Left renal pelvis (tissue), 4 donors: ENCODE data around the gene ZBTB8OS. TPM values are rescaled to one million over a fixed set of nuclear protein-coding genes. Genes with fewer than 3 reads are reported as not detected.
"Not testable (repeated sequence)": the region's sequence is repeated elsewhere in the genome, so short reads cannot be mapped to it uniquely, and the experiment has no call there.

Experiments
- DNase-seq, 4 donors: peaks; one replicate each; pipeline ENCODE4 v3.0.0-alpha.2; 2013; ENCODE audit warnings: low read depth in 4 of 4, low spot score in 3 of 4
- polyA plus RNA-seq, 4 donors: library from polyadenylated mRNA; unstranded; fragments of 120-200 nt; gene quantifications; one replicate each; pipeline ENCODE4 v1.2.1, GENCODE V29; 2013; ENCODE audit not compliant: insufficient read length in 4 of 4

Gene ZBTB8OS
- polyA plus RNA-seq, 4 donors: 22.2 to 42.0 (median 37.4) TPM

DNA sequence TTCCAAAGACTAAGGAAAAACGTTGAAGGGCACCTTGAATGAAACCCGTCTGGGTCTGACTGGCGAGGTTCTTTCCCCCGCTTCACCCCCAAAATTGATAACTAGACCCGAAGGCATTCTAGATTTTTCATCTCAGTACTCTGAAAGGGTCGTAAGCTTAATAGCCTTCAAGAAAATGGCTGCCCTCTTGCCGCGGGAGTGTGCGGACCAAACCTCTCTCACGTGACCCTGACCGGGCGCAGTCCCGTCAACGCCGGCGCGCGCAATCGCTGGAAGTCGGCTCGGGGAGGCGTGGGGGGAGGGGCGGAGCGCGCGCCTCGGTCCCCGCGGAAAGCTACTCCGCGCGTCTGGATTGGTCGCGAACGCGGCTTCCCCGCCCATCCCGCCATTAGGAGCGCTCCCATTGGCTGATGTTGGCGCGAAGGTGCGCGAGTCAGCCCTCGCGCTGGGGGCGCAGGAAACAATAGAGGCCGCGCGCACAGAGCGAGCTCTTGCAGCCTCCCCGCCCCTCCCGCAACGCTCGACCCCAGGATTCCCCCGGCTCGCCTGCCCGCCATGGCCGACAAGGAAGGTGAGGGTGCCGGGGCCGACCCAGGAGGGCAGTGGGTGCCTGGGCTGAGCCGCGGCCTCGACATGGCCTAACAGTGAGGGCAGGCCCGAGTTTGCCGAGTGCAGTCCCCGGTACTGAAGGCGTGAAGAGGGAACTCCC is 556 bp upstream of the ZBTB8OS start, which contains the start of gene RBBP4:
TSS of gene RBBP4 (plus strand) at position 457 of the 709 bp plus-strand sequence. CDS start at position 556, 99 bp downstream.
- DNase-seq: peak; percentile 91 to 94 (median 93)

DNA sequence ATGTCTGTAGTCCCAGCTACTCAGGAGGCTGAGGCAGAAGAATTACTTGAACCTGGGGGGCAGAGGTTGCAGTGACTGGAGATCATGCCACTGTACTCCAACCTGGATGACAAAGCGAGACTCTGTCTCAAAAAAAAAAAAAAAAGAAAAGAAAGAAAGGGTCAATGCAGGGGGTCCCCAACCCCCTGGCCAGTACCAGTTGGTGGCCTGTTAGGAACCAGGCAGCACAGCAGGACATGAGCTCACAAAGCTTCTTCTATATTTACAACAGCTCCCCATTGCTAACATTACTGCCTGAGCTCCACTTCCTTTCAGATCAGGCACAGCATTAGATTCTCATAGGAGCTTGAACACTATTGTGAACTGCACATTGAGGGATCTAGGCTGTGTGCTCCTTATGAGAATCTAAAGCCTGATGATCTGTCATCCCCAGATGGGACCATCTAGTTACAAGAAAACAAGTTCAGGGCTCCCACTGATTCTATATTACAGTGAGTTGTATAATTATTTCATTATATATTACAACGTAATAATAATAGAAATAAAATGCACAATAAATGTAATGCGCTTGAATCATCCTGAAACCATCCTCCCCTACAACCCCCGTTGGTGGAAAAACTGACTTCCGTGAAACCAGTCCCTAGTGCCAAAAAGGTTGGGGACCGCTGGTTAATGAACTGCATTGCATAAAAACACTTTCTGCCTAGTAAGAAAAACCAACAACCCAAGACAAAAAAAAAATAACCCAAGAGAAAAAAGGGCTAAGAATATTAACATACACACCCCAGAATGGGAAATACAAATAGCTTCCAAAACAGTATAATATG is 2.8 kb downstream of the ZBTB8OS start:
- no peak for DNase-seq

DNA sequence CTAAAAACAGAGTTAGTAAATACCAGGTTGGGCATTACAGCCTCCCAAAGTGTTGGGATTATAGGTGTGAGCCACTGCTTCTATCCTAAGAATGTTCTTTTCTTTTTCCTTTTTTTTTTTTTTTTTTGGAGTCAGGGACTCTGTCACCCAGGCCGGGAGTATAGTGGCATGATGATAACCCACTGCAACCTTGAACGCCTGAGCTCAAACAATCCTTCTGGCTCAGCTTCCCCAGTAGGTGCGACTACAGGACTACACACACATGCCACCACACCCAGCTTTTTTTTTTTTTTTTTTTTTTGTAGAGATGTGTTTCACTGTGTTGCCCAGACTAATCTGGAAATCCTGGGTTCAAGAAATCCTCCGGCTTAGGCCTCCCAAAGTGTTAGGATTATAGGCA is 5.9 kb downstream of the ZBTB8OS start:
- DNase-seq: no peak

DNA sequence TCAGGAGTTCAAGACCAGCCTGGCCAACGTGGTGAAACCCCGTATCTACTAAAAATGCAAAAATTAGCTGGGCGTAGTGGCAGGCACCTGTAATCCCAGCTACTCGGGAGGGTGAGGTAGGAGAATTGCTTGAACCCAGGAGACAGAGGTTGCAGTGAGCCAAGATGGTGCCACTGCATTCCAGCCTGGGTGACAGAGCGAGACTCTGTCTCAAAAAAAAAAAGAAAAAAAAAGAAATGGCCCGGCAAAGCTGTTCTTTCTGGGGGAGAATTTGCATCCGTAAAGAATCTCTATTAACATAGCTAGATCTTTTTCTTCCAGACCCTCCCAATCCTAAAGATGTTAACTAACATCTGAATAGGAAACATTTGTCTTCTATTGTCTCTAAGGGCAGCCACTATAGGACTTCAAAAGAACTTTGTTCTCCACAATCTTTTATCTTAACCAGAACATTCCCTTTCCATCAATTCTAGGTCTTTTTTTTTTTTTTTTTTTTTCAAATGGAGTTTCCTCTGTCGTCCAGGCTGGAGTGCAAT is 8.0 kb downstream of the ZBTB8OS start:
- DNase-seq: not testable (repeated sequence)

DNA sequence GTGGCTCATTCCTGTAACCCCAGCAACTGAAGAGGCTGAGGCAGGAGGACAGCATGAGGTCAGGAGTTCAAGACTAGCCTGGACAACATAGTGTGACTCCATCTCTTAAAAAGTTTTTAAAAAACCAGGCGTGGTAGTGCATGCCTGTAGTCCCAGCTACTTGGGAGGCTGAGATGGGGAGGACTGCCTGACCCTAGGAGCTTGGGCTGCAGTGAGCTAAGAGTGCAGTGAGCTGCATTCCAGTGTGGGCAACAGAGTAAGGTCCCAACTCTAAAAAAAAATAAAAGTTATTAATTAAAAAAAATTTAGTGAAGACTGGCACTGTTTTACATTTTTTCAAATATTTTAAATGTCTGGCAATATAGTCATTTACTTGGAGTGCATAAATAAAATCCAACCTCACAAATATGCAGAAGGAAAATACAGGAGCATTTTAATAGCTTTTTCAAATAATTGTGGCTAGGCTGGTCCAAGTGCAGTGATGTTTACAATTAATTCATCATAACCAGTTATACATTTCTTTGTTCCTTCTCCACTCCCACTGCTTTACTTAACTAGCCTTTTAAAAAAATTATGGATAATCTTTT is 10.8 kb downstream of the ZBTB8OS start:
- DNase-seq: no peak

DNA sequence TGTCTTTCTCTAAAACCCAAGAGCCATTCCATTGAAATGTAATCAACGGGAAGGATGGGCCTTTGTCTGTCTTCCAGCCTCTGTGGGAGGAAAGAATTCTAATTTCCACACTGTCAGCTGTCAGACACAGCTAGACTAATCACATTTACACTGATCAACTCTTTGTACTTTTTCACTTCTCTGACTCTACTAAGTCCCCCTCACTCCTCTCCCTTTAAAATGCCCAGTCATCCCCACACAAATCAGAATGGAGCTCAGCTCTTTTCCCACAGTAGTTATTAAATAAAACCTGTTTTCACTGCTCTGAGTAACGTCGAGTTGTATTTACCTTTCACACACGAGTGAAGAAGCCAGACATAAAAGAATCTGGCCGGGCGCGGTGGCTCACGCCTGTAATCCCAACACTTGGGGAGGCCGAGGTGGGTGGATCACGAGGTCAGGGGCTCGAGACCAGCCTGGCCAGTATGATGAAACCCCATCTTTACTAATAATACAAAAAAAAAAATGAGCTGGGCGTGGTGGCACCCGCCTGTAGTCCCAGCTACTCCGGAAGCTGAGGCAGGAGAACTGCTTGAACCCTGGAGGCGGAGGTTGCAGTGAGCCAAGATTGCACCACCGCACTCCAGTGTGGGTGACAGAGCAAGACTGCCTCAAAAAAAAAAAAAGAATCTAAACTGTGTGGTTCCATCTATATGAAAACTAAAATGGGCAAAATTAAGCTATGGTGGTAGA is 13.3 kb downstream of the ZBTB8OS start:
- no peak for DNase-seq

DNA sequence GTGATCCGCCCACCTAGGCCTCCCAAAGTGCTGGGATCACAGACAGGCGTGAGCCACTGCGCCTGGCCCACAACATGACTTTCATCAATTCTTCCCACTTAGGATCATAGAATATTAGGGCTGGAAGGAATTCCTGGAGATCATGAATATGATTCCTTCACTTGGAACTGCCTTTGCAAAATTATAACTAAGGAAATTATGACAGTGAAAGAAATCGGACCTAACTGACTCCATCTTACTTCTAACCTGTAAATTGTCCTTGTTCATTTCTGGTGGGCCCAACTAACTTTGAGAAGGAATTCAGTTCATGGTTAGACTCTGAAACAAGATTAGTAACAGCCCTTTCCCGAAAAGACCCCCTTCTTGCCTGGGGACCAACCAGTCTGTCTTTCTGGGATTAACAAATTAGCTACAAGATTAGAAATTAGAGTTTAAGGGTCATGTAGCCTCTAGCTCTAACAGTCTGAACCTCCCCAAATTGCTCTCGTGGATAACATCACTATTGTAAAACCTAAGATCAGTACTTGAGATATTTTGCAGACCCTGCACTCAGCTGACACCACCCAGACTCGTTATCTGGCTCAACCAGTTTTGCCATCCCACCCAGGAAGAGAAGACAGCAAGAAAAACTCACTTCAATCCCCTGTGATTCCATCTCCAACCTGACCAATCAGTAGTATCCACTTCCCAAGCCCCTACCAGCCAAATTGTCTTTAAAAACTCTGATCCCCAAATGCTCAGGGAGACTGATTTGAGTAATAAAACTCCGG is 14.7 kb downstream of the ZBTB8OS start:
- DNase-seq: no peak

DNA sequence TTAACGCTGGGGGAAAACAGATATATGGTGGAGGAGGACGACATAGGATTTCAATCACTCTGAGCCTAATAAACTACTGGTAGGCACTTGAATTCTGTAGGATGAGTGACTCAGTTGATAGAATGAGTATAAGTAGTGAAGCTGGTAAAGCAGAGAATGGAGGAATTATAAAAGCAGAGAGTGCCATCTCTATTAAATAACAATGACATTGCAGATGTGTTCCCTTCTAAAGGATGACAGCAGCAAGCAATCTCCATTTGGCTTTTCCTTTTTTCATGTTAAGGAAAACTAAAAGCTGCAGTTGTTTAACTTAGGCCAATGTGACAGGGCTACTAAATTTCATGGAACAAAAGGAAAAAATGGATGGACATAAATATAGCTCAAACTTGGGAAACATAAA is 17.5 kb downstream of the ZBTB8OS start:
- DNase-seq: no peak

DNA sequence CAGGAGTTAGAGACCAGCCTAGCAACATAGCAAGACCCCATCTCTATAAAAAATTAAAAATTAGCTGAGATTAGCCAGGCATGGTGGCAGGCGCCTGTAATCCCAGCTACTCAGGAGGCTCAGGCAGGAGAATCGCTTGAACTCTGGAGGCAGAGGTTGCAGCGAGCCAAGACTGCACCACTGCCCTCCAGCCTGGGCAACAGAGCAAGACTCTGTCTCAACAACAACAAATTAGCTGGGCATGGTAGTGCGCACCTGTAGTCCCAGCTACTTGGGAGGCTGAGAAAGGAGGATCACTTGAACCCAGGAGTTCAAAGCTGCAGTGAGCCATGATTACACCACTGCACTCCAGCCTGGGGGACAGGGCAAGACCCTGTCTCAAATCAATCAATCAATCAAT is 20.2 kb downstream of the ZBTB8OS start:
- not testable (repeated sequence) for DNase-seq

DNA sequence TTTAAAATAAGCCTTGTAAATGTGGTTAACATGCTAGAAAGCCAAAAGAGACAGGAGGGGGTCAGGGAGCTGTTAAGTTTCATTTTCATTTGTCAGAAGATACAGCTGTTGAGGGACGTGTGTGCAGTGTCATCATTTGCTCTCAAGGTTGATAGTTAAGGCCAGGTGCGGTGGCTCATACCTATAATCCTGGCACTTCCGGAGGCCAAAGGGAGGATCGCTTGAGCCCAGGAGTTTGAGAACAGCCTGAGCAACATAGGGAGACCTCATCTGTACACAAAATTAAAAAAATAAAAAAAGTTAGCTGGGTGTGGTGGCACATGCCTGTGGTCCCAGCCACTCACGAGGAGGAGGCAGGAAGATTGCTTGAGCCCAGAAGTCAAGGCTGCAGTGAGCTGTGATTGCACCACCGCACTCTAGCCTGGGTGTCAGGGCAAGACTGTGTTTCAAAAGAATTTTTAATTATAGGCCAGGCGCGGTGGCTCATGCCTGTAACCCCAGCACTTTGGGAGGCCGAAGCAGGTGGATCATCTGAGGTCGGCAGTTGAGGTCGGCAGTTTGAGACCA is 22.7 kb downstream of the ZBTB8OS start:
- no peak for DNase-seq

DNA sequence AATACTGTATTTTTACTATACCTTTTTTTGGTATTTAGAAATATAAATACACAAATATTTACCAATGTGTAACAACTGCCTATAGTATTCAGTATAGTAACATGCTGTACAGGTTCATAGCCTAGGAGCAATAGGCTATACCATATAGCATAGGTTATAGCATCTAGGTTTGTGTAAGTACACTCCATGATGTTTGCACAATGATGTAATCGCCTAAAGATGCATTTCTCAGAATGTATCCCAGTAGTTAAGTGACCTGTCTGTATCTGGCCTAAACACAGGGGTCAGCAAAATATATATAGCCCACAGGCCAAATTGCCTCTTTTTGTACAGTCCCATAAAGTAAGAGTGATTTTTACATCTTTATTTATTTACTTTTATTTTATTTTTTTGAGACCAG is 24.2 kb downstream of the ZBTB8OS start:
- DNase-seq: no peak

DNA sequence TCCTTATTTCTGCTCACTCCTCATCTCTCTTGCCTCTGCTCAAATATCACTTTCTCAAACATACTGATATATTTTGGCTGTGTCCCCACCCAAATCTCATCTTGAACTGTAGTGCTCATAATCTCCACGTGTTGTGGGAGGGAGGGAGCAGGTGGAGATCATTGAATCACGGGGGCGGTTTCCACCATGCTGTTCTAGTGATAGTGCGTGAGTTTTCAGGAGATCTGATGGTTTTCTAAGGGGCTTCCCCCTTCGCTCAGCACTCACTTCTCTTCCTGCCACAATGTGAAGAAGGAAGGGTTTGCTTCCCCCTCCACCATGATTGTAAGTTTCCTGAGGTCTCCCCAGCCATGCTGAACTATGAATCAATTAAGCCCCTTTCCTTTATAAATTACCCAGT is 26.6 kb downstream of the ZBTB8OS start:
- DNase-seq: no peak

DNA sequence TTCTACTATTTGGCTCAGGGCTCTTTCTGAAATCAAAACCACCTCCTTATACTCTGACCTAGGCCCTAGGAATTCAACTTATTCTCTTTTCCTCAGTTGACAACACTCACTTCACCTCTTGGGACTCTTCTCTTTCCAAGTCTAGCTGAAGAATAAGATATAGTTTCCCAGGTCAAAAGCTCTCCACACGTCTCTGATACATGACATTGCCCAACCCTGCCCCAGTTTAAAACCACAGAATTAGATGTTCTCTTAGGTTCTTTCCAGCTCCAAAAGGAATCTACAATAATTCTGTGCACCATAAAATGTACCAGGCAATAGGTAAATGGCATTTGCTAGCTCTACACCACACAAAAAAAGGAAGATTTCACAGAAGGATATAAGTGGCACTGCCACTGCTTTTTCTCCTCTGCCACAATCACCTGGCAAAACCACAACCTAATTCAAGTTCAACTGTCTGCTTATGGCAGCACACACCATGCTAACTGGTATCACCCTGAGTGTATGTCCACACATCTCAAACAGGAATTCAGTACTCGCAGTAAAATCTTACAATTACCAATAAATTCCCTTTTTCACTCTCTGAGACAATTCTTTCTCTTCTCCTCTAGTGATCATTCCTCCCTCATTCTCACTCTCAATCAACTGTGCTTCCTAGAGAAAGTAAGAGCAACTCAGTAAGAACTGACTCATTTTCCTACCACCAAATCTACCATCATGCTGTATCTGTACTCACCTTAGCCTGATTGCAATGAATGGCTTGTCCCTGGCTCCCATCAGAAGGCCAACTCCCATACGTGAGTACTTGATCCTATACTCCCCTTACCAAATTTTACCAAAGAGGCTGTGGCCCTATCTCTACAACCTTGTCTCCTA is 27.3 kb downstream of the ZBTB8OS start:
- no peak for DNase-seq

DNA sequence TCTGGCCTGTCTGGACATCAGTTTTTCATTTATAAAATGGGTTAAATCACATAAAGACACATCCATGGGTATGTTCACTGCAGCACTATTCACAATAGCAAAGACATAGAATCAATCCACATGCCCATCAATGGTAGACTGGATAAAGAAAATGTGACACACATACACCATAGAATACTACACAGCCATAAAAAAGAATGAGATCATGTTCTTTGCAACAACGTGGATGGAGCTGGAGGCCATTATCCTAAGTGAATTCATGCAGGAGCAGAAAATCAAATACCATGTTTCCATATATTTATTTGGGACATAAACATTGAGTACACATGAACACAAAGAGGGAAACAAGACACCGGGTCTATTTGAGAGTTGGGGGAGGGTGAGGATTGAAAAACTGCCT is 28.1 kb downstream of the ZBTB8OS start:
- DNase-seq: no peak

DNA sequence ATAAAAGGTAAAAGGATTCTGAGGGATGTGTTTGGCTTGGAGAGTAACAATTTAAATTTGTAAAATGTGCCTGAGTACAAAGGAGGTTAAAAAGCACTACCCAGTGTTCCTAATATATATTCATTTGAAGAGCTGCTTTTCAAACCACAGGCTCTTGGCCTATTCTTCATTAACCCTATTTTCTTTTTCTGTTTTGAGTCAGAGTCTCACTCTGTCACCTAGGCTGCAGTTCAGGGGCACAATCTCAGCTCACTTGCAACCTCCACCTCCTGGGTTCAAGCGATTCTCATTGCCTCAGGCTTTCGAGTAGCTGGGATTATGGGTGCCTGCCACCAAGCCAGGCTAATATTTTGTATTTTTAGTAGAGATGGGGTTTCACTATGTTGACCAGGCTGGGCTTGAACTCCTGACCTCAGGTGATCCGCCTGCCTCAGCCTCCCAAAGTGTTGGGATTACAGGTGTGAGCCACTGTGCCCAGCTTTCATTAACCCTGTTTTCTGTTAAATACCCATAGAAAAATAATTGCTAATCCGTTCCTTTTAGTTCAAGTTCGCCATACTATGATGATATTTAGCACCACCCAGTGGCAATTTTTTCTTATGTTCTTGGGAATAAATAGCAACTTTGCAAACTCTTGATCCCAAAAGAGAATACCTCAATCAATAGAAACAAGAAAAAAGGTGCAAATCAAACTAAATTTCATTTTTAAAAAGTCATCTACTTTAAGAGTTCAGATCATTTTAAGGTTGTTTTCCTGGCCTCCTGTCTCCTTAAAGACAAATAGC is 30.5 kb downstream of the ZBTB8OS start:
- DNase-seq: no peak

DNA sequence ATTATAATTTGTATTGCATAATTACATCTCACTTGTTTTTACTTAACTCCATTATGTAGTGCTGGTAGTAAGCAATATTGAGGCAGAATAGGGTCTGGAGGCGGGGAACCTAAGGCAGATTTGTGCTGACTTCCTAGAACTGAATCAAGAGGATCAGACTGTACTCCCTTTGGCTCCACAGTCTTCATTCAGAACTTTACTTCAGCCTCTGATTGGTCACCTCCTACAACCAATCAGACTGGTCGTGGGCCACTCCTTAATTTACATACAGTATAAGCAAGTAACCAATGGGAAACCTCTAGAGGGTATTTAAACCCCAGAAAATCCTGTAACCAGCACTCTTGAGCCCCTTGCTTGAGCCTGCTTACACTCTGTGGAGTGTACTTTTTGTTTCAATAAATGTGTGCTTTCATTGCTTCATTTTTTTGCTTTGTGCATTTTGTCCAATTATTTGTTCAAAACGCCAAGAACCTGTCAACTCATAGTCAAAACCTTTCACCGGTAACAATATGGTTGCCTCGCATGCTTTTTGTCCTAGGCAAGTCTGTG is 31.6 kb downstream of the ZBTB8OS start:
- DNase-seq: no peak

DNA sequence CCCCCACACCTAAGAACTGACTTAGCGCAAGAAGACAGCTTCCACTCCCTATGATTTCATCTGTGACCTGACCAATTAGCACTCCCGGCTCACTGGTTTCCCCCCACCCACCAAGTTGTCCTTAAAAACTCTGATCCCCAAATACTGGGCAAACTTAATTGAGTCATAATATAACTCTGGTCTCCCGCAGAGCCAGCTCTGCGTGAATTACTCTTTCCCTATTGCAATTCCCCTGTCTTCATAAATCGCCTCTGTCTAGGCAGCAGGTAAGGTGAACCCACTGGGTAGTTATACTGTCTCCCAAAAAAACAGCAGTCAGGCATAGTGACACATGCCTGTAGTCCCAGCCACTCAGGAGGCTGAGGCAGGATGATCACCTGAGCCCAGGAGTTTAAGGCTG is 36.9 kb downstream of the ZBTB8OS start:
- no peak for DNase-seq
